A673 (cell line): ENCODE measurements around the gene BEAN1. TPM values are rescaled to one million over a fixed set of nuclear protein-coding genes. Genes with fewer than 3 reads are reported as not detected.

Experiments
- BruUV-seq: library from RNA; stranded (reverse); fragments of 400-500 nt; replicated peaks from 2 replicates; lab custom pipeline; 2021; lab: Mats Ljungman, UMichigan
- CTCF ChIA-PET: fragments of 300-600 bp; sonication (Branson Sonifier 250); formaldehyde crosslinking; loops from one replicate; lab custom pipeline; 2022; ENCODE audit warnings: antibody characterized with exemption; lab: Charles Lee
- POLR2A ChIA-PET: fragments of 300-600 bp; sonication (Branson Sonifier 250); formaldehyde crosslinking; loops from one replicate; lab custom pipeline; 2022; ENCODE audit warnings: antibody characterized with exemption; ENCODE audit not compliant: low non-redundant PET; lab: Charles Lee
- DNase-seq: peaks from one replicate; pipeline ENCODE4 v3.0.0-alpha.2; 2015; ENCODE audit warnings: low spot score
- H3K27ac ChIP-seq: fragments of 200-600 bp; sonication (generic); 2 replicates; pipeline ENCODE4 v1.5.1; 2016; ENCODE audit warnings: mixed run types, low read depth, mild to moderate bottlenecking, mixed read lengths, antibody characterized with exemption, low read length; ENCODE audit not compliant: poor library complexity, severe bottlenecking
- H3K27me3 ChIP-seq: fragments of 200-600 bp; sonication (generic); replicated peaks from 2 replicates; pipeline ENCODE4 v1.6.1; 2017; ENCODE audit warnings: mixed run types, low read depth, mild to moderate bottlenecking, mixed read lengths, antibody characterized with exemption, low read length; ENCODE audit not compliant: insufficient read depth, poor library complexity
- H3K36me3 ChIP-seq: fragments of 200-600 bp; sonication (generic); 2 replicates; pipeline ENCODE4 v1.6.1; 2016; ENCODE audit warnings: mixed run types, mild to moderate bottlenecking, mixed read lengths, antibody characterized with exemption, low read length; ENCODE audit not compliant: insufficient read depth, poor library complexity, severe bottlenecking
- H3K4me1 ChIP-seq: fragments of 200-600 bp; sonication (generic); 2 replicates; pipeline ENCODE4 v1.6.1; 2017; ENCODE audit warnings: mixed run types, mild to moderate bottlenecking, mixed read lengths, antibody characterized with exemption, low read length; ENCODE audit not compliant: insufficient read depth, poor library complexity, severe bottlenecking
- H3K4me3 ChIP-seq: fragments of 200-600 bp; sonication (generic); 2 replicates; pipeline ENCODE4 v1.5.1; 2016; ENCODE audit warnings: low read depth, mixed run types, mild to moderate bottlenecking, mixed read lengths, low read length; ENCODE audit not compliant: poor library complexity, severe bottlenecking
- H3K9me3 ChIP-seq: fragments of 200-600 bp; sonication (generic); 2 replicates; pipeline ENCODE4 v1.6.1; 2016; ENCODE audit warnings: mixed run types, low read depth, mild to moderate bottlenecking, mixed read lengths, antibody characterized with exemption, low read length; ENCODE audit not compliant: poor library complexity, severe bottlenecking
- CTCF ChIP-seq: fragments of 300-800, 200-600 bp; sonication (generic); conservative IDR thresholded peaks from 2 replicates; pipeline ENCODE4 v1.5.1; 2017; ENCODE audit warnings: low read depth, mild to moderate bottlenecking, antibody characterized with exemption, low read length, moderate library complexity, mixed read lengths
- EZH2 ChIP-seq: fragments of 200-600 bp; sonication (generic); IDR thresholded peaks from 2 replicates; pipeline ENCODE4 v1.6.1; 2017; ENCODE audit warnings: borderline replicate concordance, low read depth, mild to moderate bottlenecking, mixed read lengths, antibody characterized with exemption, low read length; ENCODE audit not compliant: poor library complexity, severe bottlenecking
- intact Hi-C: fragments of 100-400 bp; cut with micrococcal nuclease; formaldehyde crosslinking; loops from one replicate; pipeline ENCODE4 v1.10.0; 2022; ENCODE audit not compliant: unreplicated experiment
- total RNA-seq: library from RNA; stranded (reverse); gene quantifications from 2 replicates; pipeline ENCODE4 v1.2.3, GENCODE V29; 2021

Gene BEAN1
- total RNA-seq, 1 experiment from 2014 or later, result not detected

GRCh38 chr16:66444049-66444481 lies 17.0 kb downstream of the BEAN1 start:
- BruUV-seq, result no TSS peak
- no peak for TF ChIP-seq CTCF
- no peak for TF ChIP-seq EZH2
- ChIA-PET CTCF (interaction anchor here (1.2 kb wide), 1 partner anchor 38 kb away, joined by 3 read pairs; no protein-coding TSS in a partner anchor), POLR2A (no interaction called here)
- H3K27ac ChIP-seq, result no peak overlapping the region
- intact Hi-C loops, result no loop called here
- no peaks in the 10 kb centered on the region for H3K9me3 ChIP-seq
- no peak for DNase-seq
- H3K4me1 ChIP-seq, result no peaks in the 10 kb centered on the region
- H3K36me3 ChIP-seq, result no peaks in the 10 kb centered on the region
- no peak overlapping the region for H3K4me3 ChIP-seq
- H3K27me3 ChIP-seq, result peaks cover 6% of the 10 kb centered on the region

GRCh38 chr16:66446737-66447136 lies 19.6 kb downstream of the BEAN1 start:
- no peak for DNase-seq
- H3K9me3 ChIP-seq, result no peaks in the 10 kb centered on the region
- TF ChIP-seq CTCF (no peak), EZH2 (no peak)
- no peaks in the 10 kb centered on the region for H3K36me3 ChIP-seq
- POLR2A ChIA-PET, result no interaction called here
- BruUV-seq, result no TSS peak
- CTCF ChIA-PET, result no interaction called here
- intact Hi-C loops, result no loop called here
- H3K4me3 ChIP-seq, result no peak overlapping the region
- no peak overlapping the region for H3K27ac ChIP-seq
- H3K27me3 ChIP-seq, result peaks cover 3% of the 10 kb centered on the region
- H3K4me1 ChIP-seq, result no peaks in the 10 kb centered on the region

- CTCF ChIA-PET, result no interaction called here
- H3K27me3 ChIP-seq, result peaks cover 3% of the 10 kb centered on the region
Observed at GRCh38 chr16:66447491-66447890, 20.4 kb downstream of the BEAN1 start.

More at GRCh38 chr16:66447491-66447890, 20.4 kb downstream of the BEAN1 start:
- DNase-seq, result no peak
- Histone ChIP-seq H3K4me1 (no peaks in the 10 kb centered on the region), H3K36me3 (no peaks in the 10 kb centered on the region), H3K4me3 (no peak overlapping the region), H3K27ac (no peak overlapping the region), H3K9me3 (no peaks in the 10 kb centered on the region)
- BruUV-seq, result no TSS peak
- intact Hi-C loops, result no loop called here
- POLR2A ChIA-PET, result no interaction called here
- no peak for TF ChIP-seq EZH2
- no peak for TF ChIP-seq CTCF
